Coronary artery (tissue), 2 donors: ENCODE measurements around the gene KIF18A.
"Not testable (repeated sequence)": the region's sequence is repeated elsewhere in the genome, so short reads cannot be mapped to it uniquely, and the experiment has no call there.

Experiments used
- DNase-seq: peaks from one replicate; pipeline ENCODE4 v3.0.0-alpha.2; 2017; ENCODE audit warnings: low spot score
- H3K27ac ChIP-seq, 2 donors: fragments of 200-600 bp; sonication (generic); one replicate each; pipeline ENCODE4 v1.5.1; 2016 to 2019
- H3K4me3 ChIP-seq: fragments of 200-600 bp; sonication (generic); 2 replicates; pipeline ENCODE4 v1.5.1; 2016; ENCODE audit warnings: mild to moderate bottlenecking, moderate library complexity
- CTCF ChIP-seq: fragments of 200-600 bp; sonication (generic); IDR thresholded peaks from one replicate; pipeline ENCODE4 v1.5.1; 2019; ENCODE audit warnings: antibody characterized with exemption

KIF18A gene

DNA sequence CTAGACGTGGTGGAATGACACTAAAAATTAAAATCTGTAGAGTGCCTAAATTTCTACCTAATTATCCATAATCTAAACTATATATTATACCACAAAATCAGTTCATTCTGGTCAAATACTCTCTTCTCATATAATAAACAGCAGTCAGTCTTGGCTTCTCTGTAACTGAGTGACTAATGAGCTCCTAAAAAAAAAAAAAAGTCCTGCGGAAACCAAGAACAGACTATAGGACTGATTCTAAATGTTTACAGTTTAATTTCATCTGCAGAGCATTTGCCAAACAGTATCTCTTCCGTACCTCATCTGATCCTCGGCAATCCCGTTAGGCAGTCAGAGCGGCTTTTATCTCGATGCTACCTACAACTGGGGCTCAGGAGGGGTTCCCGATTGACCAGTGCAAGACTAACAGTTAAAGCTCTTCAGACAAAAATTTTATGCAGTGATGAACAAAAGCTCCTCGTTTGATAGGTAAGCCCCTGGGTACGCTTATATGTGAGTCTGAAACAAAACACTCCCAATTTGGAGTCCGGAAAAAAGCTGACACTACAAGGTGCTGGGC is 686 bp downstream of the KIF18A start:
- peak; percentile 71 for DNase-seq
- no peak for TF ChIP-seq CTCF
- peak overlapping the region; percentile 80 to 87 for H3K27ac ChIP-seq
- H3K4me3 ChIP-seq = peak overlapping the region; percentile 74

- Histone ChIP-seq H3K27ac (no peak overlapping the region), H3K4me3 (no peak overlapping the region)
- TF ChIP-seq CTCF = no peak
- DNase-seq = no peak
These were observed 1.5 kb downstream of the KIF18A start for GRCh38 chr11:28106353-28107043.

GRCh38 chr11:28105869-28106268 is 2.1 kb downstream of the KIF18A start:
- DNase-seq = no peak
- H3K27ac ChIP-seq = no peak overlapping the region
- no peak overlapping the region for H3K4me3 ChIP-seq
- TF ChIP-seq CTCF = no peak

DNA sequence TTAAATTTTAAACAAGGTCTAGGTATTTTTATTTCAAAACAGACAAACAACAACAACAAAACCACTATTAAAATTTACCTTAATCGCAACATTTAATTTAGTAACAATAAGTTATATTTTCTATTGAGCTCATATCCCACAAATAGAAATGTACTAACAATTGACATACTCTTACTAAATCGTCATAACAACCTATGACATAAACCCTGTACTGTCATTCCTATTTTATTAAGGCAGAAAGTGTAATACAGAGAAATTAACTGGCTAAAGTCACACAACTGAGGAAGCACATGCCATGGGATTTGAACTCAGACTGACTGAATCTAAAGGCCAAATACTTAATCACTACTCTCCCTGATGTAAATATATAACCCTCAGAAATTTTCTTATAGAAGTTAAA is 3.0 kb downstream of the KIF18A start:
- no peak overlapping the region for H3K27ac ChIP-seq
- H3K4me3 ChIP-seq = no peak overlapping the region
- no peak for DNase-seq
- no peak for TF ChIP-seq CTCF

DNA sequence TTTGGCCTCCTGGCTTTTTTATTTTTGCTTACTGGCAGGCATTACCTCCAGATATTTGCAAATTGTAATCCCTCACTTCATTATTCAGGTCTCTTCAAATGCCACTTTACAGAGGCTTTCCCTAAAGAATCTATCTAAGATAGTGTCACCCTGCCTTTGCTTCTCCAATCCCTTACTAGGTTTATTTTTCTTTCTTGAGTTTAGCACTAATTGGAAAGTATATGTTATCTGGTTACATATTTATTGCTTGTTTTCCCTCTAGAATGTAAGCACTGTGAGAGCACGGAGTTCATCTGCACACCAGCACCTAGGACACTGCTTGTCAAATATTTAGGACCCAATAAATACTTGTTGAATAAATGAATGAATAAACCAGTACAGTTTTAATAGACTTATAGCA is 3.5 kb downstream of the KIF18A start:
- no peak overlapping the region for H3K27ac ChIP-seq
- no peak overlapping the region for H3K4me3 ChIP-seq
- DNase-seq = no peak
- no peak for TF ChIP-seq CTCF

DNA sequence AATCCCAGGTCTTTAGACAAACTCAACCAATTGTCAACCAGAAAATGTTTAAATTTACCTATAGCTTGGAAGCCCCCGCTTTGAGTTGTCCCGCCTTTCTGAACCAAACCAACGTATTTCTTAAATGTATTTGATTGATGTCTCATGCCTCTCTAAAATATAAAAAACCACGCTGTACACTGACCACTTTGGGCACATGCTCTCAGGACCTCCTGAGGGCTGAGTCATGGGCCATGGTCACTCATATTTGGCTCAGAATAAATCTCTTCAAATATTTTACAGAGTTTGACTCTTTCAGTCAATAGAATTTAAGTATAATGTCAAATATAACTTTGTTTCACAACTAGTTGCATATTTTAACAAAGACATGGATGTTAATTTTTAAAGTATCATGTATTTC is 5.7 kb downstream of the KIF18A start:
- H3K4me3 ChIP-seq, DNase-seq, H3K27ac ChIP-seq: not testable (repeated sequence)

- Histone ChIP-seq H3K27ac (no peak overlapping the region), H3K4me3 (no peak overlapping the region)
- TF ChIP-seq CTCF = no peak
- no peak for DNase-seq
These were observed 7.3 kb downstream of the KIF18A start for GRCh38 chr11:28100665-28101064.
